OCI-M2 (cell line): ENCODE data around the gene GUF1.

Source experiments
- DNase-seq: peaks from one replicate; lab custom pipeline; 2025; ENCODE audit not compliant: unreplicated experiment; lab: John Stamatoyannopoulos, UW

Gene GUF1

DNA sequence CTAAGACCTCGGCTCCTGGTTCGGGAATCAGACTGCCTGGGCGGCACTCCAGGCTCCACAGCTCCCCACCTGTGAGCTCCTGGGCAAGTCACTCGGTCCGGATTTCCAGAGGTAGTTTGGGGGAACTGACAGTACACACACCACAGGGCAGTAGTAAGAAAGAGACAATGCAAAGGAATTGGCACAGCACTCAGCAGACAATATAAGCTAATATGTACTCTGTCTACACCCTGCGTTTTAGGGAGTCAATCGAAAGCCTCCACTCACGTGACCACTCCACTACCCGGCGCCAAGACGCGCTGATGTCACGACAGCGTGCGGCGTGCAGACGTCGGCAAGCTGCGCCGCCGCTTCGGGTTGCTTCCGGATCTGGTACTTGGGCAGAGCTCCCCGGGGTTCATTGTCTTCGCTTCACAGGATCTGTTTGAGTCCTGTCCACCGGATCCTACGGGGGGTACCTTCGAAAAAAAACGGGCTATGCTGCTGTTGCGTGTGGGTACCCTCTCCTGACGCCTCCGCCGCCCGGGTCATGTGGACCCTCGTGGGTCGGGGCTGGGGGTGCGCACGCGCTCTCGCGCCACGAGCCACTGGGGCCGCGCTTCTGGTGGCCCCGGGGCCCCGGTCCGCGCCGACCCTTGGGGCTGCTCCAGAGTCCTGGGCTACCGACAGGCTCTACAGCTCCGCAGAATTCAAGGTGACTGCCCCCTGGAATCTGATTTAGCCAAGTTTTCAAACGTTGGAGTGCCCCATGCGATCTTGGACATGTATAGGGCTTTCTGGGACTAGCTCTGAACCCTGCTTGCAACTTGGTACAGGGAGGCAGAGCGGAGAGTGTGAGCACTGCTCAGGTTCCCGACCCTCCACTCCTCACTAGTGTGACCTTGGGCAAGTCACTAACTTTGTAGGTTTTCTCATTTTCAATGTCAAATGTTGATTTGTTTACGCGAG lies at the start of gene GUF1:
Gene GUF1, plus strand, starts transcription at position 327 of the 948 bp plus-strand sequence. Its CDS starts 203 bp downstream, at position 530.
- peak; percentile 57 for DNase-seq

DNA sequence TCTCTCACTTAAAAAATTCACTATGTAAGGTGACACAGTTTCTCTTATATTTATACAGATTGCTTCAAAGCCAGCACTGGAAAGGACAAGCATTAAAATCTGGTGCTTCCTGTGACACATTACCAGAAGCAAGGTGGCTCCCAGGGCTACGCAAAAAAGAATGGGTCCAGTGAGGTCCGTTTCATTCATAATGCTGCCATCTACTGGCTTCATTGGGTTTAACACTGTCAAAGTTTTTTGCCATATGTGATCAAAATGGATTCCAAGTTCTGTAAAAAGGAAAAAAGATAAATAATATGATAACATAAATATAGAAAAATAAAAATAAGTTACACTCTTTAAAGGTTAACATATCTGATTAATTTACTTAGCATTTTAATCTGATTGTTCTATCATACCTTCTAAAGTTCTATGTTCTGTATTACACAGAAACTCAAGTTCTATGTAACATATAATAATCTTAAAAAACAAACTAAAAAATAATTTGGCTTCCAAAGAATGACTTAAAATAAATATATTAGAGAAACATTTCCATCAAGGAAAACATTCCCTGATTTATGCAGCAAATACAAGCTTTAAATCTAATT lies 48.8 kb upstream of the GUF1 start:
- DNase-seq, result peak; percentile 6

DNA sequence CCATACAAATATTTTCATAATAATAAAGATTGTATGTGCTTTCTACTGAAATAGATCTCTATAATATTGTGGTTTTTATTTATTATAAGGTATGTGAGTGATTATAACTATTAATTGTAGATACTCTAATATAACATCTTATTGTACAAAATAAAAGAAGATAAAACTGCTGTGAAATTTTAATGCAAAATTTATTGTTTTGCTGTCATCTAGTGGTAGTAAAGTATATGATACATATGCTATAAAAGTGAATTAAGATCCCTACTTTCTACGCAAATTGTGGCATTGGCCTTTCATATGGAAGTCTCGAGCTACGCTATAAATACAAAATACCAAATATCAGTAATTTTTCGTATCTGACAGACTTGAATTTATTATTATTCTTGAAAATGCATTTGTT lies 46.1 kb upstream of the GUF1 start:
- DNase-seq, result no peak

GRCh38 chr4:44632733-44633132 lies 45.5 kb upstream of the GUF1 start:
- no peak for DNase-seq

DNA sequence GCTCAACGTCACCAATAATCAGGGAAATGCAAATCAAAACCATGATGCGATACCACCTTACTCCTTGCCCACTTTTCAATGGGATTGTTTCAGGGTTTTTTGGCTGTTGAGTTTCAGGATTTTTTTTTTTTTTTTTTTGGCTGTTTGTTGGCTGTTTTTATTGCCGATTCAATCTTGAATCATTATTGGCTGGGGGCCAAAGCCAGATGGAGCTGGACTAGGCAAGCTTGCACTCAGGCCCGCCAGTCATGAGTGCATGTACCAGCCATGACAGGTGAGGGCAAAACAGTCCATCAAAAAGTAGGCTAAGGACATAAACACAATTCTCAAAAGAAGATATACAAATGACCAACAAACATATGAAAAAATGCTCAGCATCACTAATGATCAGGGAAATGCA lies 40.1 kb upstream of the GUF1 start:
- DNase-seq, result no peak

DNA sequence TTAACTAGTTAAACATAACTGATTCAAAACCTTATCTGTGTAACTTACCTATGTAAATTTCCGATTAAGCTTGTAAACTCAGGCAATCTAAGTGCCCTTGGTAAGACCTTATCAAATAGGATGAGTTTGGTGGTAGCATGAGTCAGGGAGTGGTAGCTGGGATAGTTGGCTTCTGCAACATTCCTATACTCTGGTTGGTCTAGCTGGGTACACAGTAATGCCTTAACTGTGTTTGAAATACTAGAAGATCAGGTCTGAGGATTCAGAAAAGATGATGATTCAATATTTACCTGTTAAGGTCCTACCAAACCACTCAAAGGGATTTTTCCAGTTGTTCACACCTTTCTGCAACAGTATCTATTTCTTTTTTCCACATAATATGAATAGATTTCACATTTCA lies 32.1 kb upstream of the GUF1 start:
- no peak for DNase-seq

DNA sequence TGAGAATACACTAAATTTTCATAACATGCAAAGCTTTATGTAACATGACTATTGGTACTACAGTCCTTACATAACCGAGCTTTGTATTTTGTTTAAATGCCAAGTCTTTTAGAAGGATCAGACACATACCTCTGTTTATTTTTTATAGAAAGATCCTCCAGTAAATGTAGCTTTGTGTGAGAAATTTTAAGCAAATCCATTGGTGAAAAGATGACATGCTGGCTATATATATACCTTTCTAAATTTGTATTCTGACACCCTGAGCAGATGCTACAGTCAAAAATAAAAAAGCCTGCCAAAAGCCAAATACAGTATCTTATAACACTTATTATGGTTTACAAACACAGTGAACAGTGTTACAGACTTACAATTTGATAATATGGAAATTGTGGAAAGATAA lies 26.8 kb upstream of the GUF1 start, which contains the start of gene YIPF7:
Gene YIPF7, minus strand, starts transcription at position 201 of the 400 bp plus-strand sequence. CDS start 1,525 bp downstream, outside the sequence.
- DNase-seq, result no peak

DNA sequence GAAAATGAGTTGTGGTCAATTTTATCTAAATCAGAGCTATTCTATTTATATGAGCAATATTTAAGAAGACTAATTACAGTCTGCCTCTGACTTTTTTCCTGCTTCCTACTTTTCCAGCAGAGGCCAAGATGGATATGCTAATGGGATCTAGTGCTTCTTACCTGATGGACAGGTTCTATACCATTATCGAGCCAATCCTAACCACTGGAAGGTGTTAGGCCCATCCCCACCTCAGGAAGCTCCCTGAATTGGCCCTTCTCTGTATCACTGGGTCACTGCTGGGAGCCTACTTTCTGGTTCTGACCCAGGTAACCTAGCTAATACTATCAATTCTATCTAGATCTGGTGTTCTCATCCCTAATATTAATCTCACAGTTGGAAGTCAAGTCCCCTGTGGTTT lies 26.2 kb upstream of the GUF1 start:
- no peak for DNase-seq

DNA sequence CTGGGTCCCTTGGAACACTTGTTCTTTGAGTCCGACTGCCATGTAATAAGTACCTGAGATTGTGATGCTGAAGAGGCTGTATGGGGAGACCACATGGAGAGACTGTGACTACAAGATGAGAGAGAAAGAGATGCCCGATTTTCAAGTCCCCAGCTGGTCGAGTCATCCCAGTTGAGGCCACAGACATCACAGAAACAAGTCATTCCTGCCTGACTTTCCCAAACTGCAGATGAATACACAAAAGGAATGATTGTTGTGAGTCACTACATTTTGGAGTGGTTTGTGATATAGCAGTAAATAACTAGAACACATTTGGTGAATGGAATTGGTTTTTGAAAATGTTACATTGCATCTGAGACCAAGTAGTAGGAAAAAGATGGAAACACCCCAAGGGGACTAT lies 17.8 kb upstream of the GUF1 start:
- DNase-seq, result no peak

GRCh38 chr4:44661940-44662622 lies 16.1 kb upstream of the GUF1 start:
- DNase-seq, result no peak

- DNase-seq, result no peak
Observed at GRCh38 chr4:44662623-44663005, 15.6 kb upstream of the GUF1 start.

DNA sequence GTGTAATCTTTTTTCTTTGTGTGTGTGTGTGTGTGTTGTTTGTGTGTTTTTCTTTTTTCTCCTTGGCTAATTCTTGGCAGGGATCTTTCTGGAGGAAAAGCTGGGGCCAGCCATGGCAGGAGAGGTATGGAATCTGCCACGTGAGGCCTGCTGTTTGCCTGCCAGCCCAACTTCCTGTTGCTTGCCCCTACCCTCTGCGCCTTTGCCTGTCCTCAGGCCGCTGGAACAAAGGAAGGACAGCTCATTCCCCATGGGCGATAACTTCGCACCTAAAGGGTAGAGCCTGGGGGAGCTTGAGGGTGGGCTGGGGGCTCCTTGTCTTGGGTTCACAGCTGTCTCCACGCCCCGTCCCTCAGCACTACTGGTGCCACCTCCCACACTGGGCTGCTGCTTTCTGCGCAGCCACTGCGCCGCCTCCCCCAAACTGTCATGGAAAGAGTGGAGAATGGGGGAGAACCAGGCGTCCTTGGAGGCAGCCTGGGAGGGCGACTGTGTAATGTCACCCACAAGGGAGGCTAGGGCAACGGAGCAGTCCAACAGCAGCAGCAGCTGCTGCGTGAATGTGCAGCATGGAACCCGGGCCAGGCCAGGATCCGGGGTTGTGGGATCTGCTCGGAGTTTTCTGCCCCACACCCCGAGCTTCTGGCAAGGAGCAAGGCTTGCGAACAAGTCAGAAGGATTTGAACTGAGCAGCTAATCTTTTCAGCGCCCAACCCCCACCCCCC lies 14.5 kb upstream of the GUF1 start:
- DNase-seq, result no peak

DNA sequence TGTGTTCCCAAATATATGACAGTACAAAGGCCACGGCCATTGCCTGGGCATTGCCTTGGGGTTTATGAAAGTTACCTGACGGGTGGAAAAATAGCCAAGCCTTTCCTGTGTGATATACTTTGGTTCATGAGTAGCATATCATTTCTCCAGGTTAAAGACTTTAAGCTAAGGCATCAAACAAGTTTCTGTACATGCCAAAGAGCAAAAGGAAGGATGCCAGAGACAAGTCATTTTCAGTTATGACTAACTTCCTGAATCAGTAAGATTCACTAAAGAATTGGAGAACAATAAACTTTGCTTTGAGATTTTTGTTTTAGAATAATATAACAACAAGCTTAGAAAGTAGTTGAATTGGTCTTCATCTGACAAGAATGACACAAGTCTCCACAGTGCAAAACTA lies 9.7 kb upstream of the GUF1 start:
- DNase-seq, result no peak

- DNase-seq, result no peak
Observed at GRCh38 chr4:44670506-44671199, 7.6 kb upstream of the GUF1 start.

- DNase-seq, result no peak
Observed at GRCh38 chr4:44671636-44672035, 6.6 kb upstream of the GUF1 start.

- DNase-seq, result no peak
Observed at GRCh38 chr4:44674471-44674870, 3.7 kb upstream of the GUF1 start.

- no peak for DNase-seq
Observed at GRCh38 chr4:44675366-44675765, 2.9 kb upstream of the GUF1 start.

GRCh38 chr4:44679060-44679459 lies 840 bp downstream of the GUF1 start:
- DNase-seq, result no peak

DNA sequence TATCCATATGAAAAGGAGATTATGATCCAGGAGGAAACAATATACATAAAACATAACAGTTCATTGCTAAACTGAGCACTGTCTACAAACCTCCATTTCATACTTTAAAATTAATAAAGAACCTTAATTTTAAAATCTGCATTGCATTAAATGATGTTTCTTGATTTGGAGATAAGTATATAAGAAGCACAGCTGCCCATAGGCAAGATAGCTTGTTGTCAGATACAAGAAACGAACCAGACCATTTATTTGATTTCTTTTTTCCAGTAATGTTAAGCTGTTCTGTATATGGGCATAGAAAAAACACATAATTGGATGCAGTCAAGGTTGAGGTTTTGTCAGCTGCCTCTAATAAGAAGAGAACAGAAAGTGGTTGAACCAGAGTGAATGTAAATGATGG lies 6.4 kb downstream of the GUF1 start:
- no peak for DNase-seq

- no peak for DNase-seq
Observed at GRCh38 chr4:44700427-44700826, 22.2 kb downstream of the GUF1 start.

DNA sequence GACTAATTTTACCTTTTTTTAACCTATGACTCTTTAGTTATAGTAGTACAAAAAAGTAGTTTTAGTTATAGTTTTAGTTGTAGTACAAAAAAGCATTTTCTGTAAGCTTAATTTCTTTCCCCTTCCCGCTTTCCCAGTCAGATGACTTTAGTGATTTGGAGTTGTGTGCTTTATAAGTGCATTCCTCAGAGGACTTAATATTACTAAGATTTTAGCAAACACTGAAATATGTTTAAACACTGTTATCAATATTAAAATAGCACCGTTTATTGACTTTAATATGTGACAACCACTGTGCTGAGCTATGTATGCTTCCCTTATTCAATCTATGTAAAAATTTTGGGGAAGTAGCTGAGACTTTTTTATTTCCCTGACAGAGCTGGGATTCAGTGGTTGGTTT lies 22.8 kb downstream of the GUF1 start:
- no peak for DNase-seq
